Measurements from ENCODE around the gene CDKN2B-AS1.
"Not testable (repeated sequence)": the region's sequence is repeated elsewhere in the genome, so short reads cannot be mapped to it uniquely, and the experiment has no call there.

The CDKN2B-AS1 gene

GRCh38 chr9:22045423-22045822 lies 50.8 kb downstream of the CDKN2B-AS1 start:
- no peak overlapping the region for H3K4me3 ChIP-seq (ENCODE audit: low read length)
- H3K36me3 ChIP-seq (ENCODE audit: control insufficient read depth, insufficient read depth, low read length): no peaks in the 10 kb centered on the region
- no peaks in the 10 kb centered on the region for H3K4me1 ChIP-seq (ENCODE audit: control insufficient read depth, insufficient read depth, low read length)
- H3K27me3 ChIP-seq (ENCODE audit: control insufficient read depth, insufficient read depth, low read length): no peaks in the 10 kb centered on the region
- no peak overlapping the region for H3K27ac ChIP-seq (ENCODE audit: low read depth, low read length)
- no peak overlapping the region for H3K9ac ChIP-seq (ENCODE audit: low read length)

- Histone ChIP-seq H3K27me3 (ENCODE audit: control insufficient read depth, insufficient read depth, low read length) (no peaks in the 10 kb centered on the region), H3K9ac (ENCODE audit: low read length) (no peak overlapping the region), H3K4me1 (ENCODE audit: control insufficient read depth, insufficient read depth, low read length) (no peaks in the 10 kb centered on the region), H3K36me3 (ENCODE audit: control insufficient read depth, insufficient read depth, low read length) (no peaks in the 10 kb centered on the region), H3K27ac (ENCODE audit: low read depth, low read length) (no peak overlapping the region), H3K4me3 (ENCODE audit: low read length) (no peak overlapping the region)
Measured at GRCh38 chr9:22046243-22046885, 51.8 kb downstream of the CDKN2B-AS1 start.

- Histone ChIP-seq H3K27ac (ENCODE audit: low read depth, low read length) (no peak overlapping the region), H3K9ac (ENCODE audit: low read length) (no peak overlapping the region), H3K27me3 (ENCODE audit: control insufficient read depth, insufficient read depth, low read length) (no peaks in the 10 kb centered on the region), H3K4me3 (ENCODE audit: low read length) (no peak overlapping the region), H3K4me1 (ENCODE audit: control insufficient read depth, insufficient read depth, low read length) (no peaks in the 10 kb centered on the region), H3K36me3 (ENCODE audit: control insufficient read depth, insufficient read depth, low read length) (no peaks in the 10 kb centered on the region)
Measured at GRCh38 chr9:22047596-22047995, 53.0 kb downstream of the CDKN2B-AS1 start.

GRCh38 chr9:22049411-22049810 lies 54.8 kb downstream of the CDKN2B-AS1 start:
- H3K36me3 ChIP-seq (ENCODE audit: control insufficient read depth, insufficient read depth, low read length): no peaks in the 10 kb centered on the region
- no peak overlapping the region for H3K4me3 ChIP-seq (ENCODE audit: low read length)
- no peaks in the 10 kb centered on the region for H3K4me1 ChIP-seq (ENCODE audit: control insufficient read depth, insufficient read depth, low read length)
- no peaks in the 10 kb centered on the region for H3K27me3 ChIP-seq (ENCODE audit: control insufficient read depth, insufficient read depth, low read length)
- no peak overlapping the region for H3K9ac ChIP-seq (ENCODE audit: low read length)
- H3K27ac ChIP-seq (ENCODE audit: low read depth, low read length): no peak overlapping the region

GRCh38 chr9:22050924-22051323 lies 56.3 kb downstream of the CDKN2B-AS1 start:
- H3K4me3 ChIP-seq (ENCODE audit: low read length): no peak overlapping the region
- H3K27ac ChIP-seq (ENCODE audit: low read depth, low read length): no peak overlapping the region
- H3K27me3 ChIP-seq (ENCODE audit: control insufficient read depth, insufficient read depth, low read length): no peaks in the 10 kb centered on the region
- no peak overlapping the region for H3K9ac ChIP-seq (ENCODE audit: low read length)
- H3K36me3 ChIP-seq (ENCODE audit: control insufficient read depth, insufficient read depth, low read length): no peaks in the 10 kb centered on the region
- no peaks in the 10 kb centered on the region for H3K4me1 ChIP-seq (ENCODE audit: control insufficient read depth, insufficient read depth, low read length)

GRCh38 chr9:22052376-22052945 lies 57.9 kb downstream of the CDKN2B-AS1 start:
- H3K27me3 ChIP-seq (ENCODE audit: control insufficient read depth, insufficient read depth, low read length): no peaks in the 10 kb centered on the region
- no peak overlapping the region for H3K27ac ChIP-seq (ENCODE audit: low read depth, low read length)
- H3K9ac ChIP-seq (ENCODE audit: low read length): no peak overlapping the region
- H3K4me1 ChIP-seq (ENCODE audit: control insufficient read depth, insufficient read depth, low read length): no peaks in the 10 kb centered on the region
- H3K4me3 ChIP-seq (ENCODE audit: low read length): no peak overlapping the region
- H3K36me3 ChIP-seq (ENCODE audit: control insufficient read depth, insufficient read depth, low read length): no peaks in the 10 kb centered on the region

- no peak overlapping the region for H3K27ac ChIP-seq (ENCODE audit: low read depth, low read length)
- H3K9ac ChIP-seq (ENCODE audit: low read length): no peak overlapping the region
- H3K4me3 ChIP-seq (ENCODE audit: low read length): no peak overlapping the region
- no peaks in the 10 kb centered on the region for H3K4me1 ChIP-seq (ENCODE audit: control insufficient read depth, insufficient read depth, low read length)
- H3K36me3 ChIP-seq (ENCODE audit: control insufficient read depth, insufficient read depth, low read length): no peaks in the 10 kb centered on the region
- H3K27me3 ChIP-seq (ENCODE audit: control insufficient read depth, insufficient read depth, low read length): no peaks in the 10 kb centered on the region
Measured at GRCh38 chr9:22053178-22053577, 58.6 kb downstream of the CDKN2B-AS1 start.

GRCh38 chr9:22054076-22054475 lies 59.5 kb downstream of the CDKN2B-AS1 start:
- Histone ChIP-seq H3K27me3 (ENCODE audit: control insufficient read depth, insufficient read depth, low read length) (no peaks in the 10 kb centered on the region), H3K4me3 (ENCODE audit: low read length) (no peak overlapping the region), H3K36me3 (ENCODE audit: control insufficient read depth, insufficient read depth, low read length) (no peaks in the 10 kb centered on the region), H3K9ac (ENCODE audit: low read length) (no peak overlapping the region), H3K4me1 (ENCODE audit: control insufficient read depth, insufficient read depth, low read length) (no peaks in the 10 kb centered on the region), H3K27ac (ENCODE audit: low read depth, low read length) (no peak overlapping the region)

GRCh38 chr9:22054529-22054928 lies 59.9 kb downstream of the CDKN2B-AS1 start:
- Histone ChIP-seq H3K9ac (ENCODE audit: low read length) (no peak overlapping the region), H3K27ac (ENCODE audit: low read depth, low read length) (no peak overlapping the region), H3K36me3 (ENCODE audit: control insufficient read depth, insufficient read depth, low read length) (no peaks in the 10 kb centered on the region), H3K4me3 (ENCODE audit: low read length) (no peak overlapping the region), H3K4me1 (ENCODE audit: control insufficient read depth, insufficient read depth, low read length) (no peaks in the 10 kb centered on the region), H3K27me3 (ENCODE audit: control insufficient read depth, insufficient read depth, low read length) (no peaks in the 10 kb centered on the region)

GRCh38 chr9:22055090-22055489 lies 60.5 kb downstream of the CDKN2B-AS1 start:
- no peaks in the 10 kb centered on the region for H3K4me1 ChIP-seq (ENCODE audit: control insufficient read depth, insufficient read depth, low read length)
- no peak overlapping the region for H3K27ac ChIP-seq (ENCODE audit: low read depth, low read length)
- no peaks in the 10 kb centered on the region for H3K27me3 ChIP-seq (ENCODE audit: control insufficient read depth, insufficient read depth, low read length)
- H3K9ac ChIP-seq (ENCODE audit: low read length): no peak overlapping the region
- no peak overlapping the region for H3K4me3 ChIP-seq (ENCODE audit: low read length)
- no peaks in the 10 kb centered on the region for H3K36me3 ChIP-seq (ENCODE audit: control insufficient read depth, insufficient read depth, low read length)

GRCh38 chr9:22056402-22056801 lies 61.8 kb downstream of the CDKN2B-AS1 start:
- Histone ChIP-seq H3K4me3 (ENCODE audit: low read length) (no peak overlapping the region), H3K27ac (ENCODE audit: low read depth, low read length) (no peak overlapping the region), H3K9ac (ENCODE audit: low read length) (no peak overlapping the region), H3K36me3 (ENCODE audit: control insufficient read depth, insufficient read depth, low read length) (no peaks in the 10 kb centered on the region), H3K27me3 (ENCODE audit: control insufficient read depth, insufficient read depth, low read length) (no peaks in the 10 kb centered on the region), H3K4me1 (ENCODE audit: control insufficient read depth, insufficient read depth, low read length) (no peaks in the 10 kb centered on the region)

GRCh38 chr9:22057972-22058371 lies 63.4 kb downstream of the CDKN2B-AS1 start:
- H3K4me1 ChIP-seq (ENCODE audit: control insufficient read depth, insufficient read depth, low read length); H3K27me3 ChIP-seq (ENCODE audit: control insufficient read depth, insufficient read depth, low read length); H3K4me3 ChIP-seq (ENCODE audit: low read length); H3K9ac ChIP-seq (ENCODE audit: low read length); H3K27ac ChIP-seq (ENCODE audit: low read depth, low read length); H3K36me3 ChIP-seq (ENCODE audit: control insufficient read depth, insufficient read depth, low read length): not testable (repeated sequence)

- Histone ChIP-seq H3K4me1 (ENCODE audit: control insufficient read depth, insufficient read depth, low read length) (no peaks in the 10 kb centered on the region), H3K36me3 (ENCODE audit: control insufficient read depth, insufficient read depth, low read length) (no peaks in the 10 kb centered on the region), H3K4me3 (ENCODE audit: low read length) (no peak overlapping the region), H3K27ac (ENCODE audit: low read depth, low read length) (no peak overlapping the region), H3K27me3 (ENCODE audit: control insufficient read depth, insufficient read depth, low read length) (no peaks in the 10 kb centered on the region), H3K9ac (ENCODE audit: low read length) (no peak overlapping the region)
Measured at GRCh38 chr9:22060831-22061383, 66.3 kb downstream of the CDKN2B-AS1 start.
